ENCODE results near the gene CERS4.
"Not testable (repeated sequence)": the region's sequence is repeated elsewhere in the genome, so short reads cannot be mapped to it uniquely, and the experiment has no call there.

Gene CERS4, protein sequence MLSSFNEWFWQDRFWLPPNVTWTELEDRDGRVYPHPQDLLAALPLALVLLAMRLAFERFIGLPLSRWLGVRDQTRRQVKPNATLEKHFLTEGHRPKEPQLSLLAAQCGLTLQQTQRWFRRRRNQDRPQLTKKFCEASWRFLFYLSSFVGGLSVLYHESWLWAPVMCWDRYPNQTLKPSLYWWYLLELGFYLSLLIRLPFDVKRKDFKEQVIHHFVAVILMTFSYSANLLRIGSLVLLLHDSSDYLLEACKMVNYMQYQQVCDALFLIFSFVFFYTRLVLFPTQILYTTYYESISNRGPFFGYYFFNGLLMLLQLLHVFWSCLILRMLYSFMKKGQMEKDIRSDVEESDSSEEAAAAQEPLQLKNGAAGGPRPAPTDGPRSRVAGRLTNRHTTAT

DNA sequence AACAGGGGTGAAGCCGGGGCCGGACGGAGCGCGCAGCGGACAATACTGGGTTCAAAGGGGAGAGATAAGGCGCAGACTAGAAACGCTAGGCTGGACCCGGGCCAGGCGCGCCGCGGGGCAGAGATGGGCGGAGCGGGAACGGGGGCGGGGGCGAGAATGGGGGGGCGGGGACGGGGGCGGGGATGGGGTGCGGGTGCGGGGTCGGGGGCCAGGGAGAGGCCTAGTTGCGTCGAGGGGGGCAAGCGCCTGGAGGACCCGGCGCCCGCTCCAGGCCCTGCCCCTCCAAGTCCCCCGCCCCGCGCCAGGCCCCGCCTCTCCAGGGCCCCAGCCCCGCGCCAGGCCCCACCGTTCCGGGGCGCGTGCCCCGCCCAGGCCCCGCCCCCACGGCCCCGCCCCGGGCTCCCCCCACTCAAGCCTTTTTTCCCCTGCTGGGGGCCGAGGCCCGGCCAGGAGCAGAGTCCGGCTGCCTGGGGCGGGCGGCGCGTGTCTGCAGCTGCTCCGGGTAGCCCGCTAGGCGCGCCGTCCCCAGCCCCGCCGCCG lies at the start of gene CERS4:
CERS4 (plus strand) TSS at position 449 of the 540 bp plus-strand sequence. CDS start 41,707 bp downstream, outside the sequence.
- DNase-seq: peak; percentile 61

DNA sequence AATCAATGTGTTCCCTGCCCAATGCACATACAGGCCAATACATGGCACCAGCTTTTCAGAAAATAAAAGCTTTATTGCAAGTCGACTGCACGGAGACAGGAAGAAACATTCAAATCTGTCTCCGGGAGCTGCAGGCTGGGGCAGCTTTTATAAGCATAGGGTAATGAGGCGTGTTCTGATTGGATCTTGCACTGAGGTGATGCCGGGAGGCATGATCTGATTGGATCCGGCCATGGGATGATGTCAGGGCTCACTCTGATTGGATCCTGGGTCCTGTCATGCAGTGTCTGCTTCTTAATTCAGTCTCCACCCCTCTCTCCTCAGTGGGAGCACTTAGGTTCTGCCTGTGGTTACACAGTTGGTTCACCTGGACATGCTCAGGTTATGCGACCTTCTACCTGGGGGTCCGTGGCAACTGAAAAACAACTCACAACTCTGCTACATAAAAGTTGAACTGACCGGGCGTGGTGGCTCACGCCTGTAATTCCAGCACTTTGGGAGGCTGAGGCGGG lies 48.0 kb upstream of the CERS4 start:
- no peak for DNase-seq

DNA sequence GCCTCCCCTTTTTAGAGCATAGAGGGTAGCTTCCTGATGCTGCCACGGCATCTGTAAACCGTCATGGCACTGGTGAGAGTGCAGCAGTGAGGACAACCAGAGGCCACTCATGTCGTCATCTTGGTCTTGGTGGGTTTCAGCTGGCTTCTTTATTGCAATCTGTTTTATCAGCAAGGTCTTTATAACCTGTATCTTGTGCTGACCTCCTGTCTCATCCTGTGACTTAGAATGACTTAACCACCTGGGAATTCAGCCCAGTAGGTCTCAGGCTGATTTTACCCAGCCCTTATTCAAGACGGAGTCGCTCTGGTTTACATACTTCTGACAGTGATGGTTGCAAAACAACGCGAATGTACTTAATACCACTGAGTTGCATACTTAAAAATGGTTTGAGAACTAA lies 45.4 kb upstream of the CERS4 start:
- DNase-seq: no peak

DNA sequence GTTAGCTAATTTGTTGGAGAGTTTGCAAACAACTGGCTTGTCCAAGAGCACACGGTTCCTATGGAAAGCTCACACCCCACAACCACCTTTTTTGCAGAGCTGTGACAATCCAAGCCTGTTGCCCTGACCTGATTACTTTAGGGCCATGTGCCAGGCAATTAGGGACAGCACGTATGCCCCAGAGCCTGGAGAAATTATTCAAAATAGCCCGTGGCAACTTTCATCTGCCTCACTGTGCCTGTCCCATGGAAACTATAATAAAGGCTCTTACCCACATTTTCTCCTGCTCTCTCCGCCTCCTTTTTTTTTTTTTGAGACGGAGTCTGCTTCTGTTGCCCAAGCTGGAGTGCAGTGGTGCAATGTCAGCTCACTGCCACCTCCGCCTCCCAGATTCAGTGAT lies 41.2 kb upstream of the CERS4 start:
- no peak for DNase-seq

DNA sequence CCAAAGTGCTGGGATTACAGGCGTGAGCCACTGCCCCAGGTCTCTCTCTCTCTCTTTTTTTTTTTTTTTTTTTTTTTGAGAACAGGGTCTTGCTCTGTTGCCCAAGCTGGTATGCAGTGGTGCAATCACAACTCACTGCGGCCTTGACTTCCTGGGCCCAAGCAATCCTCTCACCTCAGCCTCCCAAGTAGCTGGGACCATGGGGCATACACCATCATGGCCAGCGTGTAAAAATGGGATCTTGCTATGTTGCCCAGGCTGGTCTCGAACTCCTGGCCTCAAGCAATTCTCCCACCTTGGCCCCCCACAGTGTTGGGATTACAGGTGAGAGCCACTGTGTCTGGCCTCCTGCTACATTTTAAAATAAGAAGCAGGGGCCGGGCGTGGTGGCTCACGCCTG lies 40.6 kb upstream of the CERS4 start:
- DNase-seq: no peak

DNA sequence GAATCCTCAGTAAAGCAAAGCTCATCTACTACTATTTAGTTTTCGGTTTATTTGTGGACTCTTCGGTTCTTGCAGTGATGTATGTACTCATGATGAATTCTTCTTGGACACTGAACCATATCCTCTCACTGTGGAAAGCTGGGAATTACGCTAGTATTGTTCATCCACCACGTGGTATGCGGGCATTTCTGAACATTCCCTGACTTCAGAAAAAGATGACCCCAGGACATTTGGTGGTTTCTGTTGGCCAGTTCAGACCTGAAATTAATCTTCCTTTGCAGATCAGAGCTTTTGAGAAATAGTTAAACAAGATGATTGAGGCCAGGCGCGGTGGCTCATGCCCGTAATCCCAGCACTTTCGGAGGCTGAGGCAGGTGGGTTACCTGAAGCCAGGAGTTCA lies 34.5 kb upstream of the CERS4 start:
- no peak for DNase-seq

DNA sequence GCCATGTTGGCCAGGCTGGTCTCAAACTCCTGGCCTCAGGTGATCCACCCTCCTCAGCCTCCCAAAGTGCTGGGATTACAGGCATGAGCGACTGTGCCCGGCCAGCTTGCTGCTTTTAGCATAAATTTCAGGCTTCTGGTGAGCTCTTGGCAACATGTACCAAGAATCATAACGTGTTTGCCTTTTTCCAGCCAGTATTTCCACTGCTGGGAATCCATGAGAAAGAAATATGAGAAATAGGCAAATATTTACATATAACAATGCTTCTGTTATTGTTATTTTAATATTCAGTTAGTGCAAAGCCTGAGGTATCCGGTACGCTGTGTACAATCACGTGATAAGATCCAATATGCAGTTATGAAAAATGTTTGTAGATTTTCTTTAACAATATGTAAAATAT lies 29.2 kb upstream of the CERS4 start:
- DNase-seq: no peak

DNA sequence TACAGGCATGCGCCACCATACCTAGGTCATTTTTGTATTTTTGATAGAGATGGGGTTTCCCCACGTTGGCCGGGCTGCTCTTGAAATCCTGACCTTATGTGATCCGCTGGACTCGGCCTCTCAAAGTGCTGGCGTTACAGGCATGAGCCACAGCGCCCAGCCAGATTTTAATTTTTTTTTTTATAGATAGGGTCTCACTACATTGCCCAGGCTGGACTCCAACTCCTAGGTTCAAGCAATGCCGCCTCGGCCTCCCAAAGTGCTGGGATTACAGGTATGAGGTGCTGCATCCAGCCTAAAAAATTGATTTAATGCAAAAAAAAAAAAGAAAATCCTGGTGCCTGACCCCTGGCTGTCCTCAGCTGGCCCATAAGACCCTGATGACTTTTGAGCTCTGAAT lies 24.9 kb upstream of the CERS4 start:
- no peak for DNase-seq

DNA sequence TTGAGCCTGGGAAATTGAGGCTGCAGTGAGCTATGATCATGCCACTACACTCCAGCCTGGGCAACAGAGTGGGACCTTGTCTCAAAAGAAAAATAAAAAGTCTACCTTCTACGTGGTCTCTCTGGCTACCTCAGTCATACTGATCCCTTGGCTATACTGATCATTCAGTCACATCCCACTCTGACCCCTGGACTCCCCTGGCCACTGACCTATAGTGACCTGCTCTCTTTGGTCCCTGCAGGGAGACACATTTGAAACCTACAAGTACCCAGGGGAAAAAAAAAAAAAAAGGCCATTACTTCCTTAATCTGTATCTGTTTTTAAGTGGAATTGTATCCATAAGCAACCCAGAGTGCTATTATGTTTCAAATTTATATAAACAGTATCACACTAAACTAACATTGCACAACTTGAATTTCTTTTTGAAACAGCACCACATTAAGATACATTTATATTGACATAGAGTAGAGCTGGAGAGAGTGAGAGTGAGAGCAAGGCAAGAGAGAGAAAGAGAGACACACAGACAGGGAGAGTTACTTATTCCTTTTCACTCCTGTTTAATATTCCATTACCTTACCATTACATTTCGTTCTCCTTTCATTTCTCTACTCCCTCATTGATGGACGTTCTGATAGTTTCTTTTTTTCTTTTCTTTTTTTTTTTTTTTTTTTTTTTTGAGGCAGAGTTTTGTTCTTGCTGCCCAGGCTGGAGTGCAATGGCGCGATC lies 23.7 kb upstream of the CERS4 start:
- DNase-seq: no peak

DNA sequence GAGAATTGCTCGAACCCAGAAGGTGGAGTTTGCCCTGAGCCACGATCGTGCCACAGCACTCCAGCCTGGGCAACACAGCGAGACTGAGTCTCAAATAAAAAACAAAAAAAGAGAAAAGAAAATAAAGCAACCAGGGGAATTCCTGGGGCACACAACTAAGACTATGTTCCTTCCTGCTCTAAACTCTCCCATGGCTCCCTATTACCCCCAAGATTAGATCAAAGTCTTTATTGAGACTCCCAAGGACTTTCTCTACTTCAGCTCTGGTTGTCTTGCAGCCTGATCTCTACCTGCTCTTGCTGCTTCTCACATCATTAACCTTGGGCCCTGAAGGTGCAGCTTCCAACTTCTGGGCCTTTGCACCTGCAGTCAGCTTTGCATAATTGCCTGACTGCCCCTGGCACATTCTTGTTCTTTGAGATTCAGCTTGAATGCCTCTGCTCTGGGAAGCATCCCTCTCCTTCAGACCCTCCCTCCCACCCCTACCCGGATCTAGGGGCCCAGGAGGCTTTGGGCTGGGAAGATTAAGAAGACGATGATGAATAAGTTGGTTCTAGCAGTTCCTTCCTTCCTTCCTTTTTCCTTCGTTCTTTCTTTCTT lies 16.8 kb upstream of the CERS4 start:
- no peak for DNase-seq

DNA sequence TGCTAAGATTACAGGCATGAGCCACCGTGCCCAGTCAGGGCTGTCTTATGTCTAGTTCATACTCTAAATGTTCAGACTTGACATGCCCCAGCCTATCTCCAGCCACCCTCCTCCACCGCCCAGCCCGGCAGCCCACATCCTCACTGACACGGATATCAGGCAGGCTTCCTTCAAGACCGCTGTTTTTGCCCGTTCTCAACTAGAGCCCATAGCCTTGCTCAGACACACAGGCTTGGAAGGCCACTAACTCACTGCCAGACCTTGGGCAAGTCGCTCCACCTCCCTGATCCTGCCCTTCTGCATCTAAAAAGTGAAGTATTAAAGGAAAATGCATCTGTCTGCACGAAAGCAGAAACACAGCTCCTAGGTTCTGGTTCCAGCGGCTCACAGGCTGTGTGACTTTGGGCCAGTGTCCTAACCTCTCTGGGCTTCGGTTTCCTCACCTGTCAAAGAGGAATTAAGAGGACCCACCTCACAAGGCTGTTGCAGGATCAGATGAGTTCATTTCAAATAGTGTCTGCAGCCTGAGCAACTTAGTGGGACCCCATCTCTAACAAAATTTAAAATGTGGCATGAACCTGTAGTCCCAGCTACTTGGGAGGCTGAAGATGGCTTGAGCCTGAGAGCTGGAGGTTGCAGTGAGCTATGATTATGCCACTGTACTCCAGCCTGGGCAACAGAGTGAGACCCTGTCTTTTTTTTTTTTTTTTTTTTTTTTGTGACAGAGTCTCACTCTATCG lies 14.5 kb upstream of the CERS4 start:
- no peak for DNase-seq

DNA sequence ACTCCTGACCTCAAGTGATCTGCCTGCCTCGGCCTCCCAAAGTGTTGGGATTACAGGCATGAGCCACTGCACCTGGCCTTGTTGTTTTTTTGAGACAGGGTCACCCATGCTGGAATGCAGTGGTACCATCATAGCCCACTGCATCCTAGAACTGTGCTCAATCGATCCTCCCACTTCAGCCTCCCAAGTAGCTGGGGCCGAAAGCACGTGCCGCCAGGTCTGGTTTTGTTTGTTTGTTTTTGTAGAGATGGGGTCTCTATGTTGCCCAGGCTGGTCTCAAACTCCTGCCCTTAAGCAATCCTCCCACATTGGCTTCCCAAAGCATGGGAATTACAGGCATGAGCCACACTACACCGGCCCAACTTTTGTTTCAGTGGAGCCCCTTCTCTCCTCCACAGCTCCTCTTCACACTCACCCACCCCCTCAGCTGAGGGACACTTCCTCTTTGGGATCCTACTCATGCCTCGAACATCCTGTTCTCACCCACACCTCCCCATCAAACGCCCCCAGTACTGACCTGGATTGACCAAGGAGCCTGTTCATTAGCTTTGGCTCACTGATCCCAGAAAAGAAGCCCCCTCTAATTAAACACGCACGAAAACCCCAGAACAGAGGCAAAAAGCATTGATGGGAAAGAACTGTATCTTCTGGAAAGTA lies 12.8 kb upstream of the CERS4 start:
- no peak for DNase-seq

DNA sequence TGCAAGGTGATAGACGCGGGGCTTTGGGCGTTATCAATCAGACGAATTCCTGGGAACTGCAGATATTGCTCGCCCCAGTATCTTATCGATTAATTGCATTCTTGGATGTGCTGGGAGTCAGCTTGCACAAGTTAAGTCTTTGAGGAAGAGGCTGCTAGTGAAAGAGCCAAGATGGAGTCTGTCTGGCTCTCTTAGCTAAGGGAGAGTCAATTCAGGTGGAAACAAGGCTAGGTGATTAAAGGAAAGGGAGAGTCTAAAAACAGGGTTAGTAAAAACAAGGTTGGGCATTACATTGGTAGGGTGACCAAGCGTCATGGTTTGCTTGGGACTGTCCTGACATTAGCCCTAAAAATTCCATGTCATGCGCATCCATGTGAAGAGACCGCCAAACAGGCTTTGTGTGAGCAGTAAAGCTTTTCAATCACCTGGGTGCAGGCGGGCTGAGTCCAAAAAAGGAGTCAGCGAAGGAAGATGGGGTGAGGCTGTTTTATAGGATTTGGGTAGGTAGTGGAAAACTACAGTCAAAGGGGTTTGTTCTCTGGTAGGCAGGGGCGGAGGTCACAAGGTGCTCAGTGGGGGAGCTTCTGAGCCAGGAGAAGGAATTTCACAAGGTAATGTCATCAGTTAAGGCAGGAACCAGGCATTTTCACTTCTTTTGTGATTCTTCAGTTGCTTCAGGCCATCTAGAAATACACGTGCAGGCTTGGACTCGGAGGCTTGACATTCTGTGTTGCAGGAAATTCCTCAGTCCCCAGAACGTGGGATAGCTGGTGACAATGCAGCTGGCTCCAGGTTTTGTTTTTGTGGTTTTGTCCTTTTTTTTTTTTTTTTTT lies 5.7 kb upstream of the CERS4 start:
- not testable (repeated sequence) for DNase-seq

DNA sequence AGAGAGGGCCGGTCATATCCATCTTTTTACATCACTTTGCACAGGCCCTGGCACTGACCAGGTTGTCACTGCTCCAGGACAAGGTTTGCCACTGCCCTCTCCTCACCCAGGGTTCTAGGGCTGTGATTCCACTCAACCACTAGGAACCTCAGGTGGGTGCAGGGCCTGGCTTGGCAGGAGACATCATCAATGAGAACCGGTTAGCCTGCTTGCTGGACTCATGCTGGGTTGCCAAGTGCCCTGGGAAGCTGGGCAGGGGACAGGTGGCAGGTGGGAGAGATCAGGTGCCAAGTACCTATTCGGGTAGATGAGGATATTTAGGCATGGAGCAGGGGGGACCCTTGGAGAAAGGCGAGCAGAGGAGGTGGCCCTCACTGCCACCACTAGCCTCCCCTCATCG lies 4.2 kb upstream of the CERS4 start:
- no peak for DNase-seq

DNA sequence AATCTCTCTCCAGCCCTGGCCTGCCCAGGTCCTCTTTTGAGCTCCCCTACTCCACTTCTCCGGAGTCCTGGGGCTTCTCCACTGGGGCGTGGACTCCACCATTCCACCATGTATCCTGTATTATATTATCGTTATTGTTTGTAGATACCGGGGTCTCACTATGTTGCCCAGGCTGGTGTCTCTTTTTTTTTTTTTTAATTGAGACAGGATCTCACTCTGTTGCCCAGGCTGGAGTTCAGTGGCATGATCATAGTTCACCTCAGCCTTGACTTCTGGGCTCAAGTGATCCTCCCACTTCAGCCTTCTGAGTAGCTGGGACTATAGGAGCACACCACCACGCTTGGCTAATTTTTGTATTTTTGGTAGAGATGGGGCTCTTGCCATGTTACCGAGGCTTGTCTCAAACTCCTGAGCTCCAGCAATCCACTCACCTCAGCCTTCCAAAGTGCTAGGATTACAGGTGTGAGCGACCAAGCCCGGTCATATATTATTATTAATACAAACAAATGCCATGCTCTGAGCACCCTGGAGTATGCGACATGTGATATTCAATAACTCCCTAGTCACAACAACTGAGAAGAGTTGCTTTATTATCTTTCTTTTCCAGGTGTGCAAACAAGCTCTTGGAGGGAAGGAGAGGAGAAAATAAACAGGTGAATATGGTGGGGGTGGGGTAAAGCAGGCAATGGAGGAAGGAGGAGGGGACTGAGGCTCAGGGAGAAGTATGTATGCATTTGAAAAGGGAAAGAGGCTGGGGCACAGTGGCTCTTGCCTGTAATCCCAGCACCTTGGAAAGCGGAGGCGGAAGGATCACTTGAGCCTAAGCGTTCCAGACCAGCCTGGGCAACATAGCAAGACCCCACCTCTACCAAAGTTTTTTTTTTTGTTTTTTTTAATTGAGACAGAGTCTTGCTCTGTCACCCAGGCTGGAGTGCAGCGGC lies 2.8 kb upstream of the CERS4 start:
- no peak for DNase-seq

DNA sequence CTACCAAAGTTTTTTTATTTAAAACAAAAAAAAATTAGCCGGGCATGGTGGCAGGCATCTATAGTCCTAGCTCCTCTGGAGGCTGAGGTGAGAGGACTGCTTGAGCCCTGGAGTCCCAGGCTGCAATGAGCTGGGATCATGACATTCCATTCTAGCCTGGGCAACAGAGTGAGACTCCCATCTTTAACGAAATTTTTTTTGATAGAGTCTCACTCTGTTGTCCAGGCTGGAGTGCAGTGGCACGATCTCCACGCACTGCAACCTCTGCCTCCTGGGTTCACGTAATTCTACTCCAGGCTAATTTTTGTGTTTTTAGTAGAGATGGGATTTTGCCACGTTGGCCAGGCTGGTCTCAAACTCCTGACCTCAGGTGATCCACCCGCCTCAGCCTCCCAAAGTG lies 1.8 kb upstream of the CERS4 start:
- DNase-seq: not testable (repeated sequence)

DNA sequence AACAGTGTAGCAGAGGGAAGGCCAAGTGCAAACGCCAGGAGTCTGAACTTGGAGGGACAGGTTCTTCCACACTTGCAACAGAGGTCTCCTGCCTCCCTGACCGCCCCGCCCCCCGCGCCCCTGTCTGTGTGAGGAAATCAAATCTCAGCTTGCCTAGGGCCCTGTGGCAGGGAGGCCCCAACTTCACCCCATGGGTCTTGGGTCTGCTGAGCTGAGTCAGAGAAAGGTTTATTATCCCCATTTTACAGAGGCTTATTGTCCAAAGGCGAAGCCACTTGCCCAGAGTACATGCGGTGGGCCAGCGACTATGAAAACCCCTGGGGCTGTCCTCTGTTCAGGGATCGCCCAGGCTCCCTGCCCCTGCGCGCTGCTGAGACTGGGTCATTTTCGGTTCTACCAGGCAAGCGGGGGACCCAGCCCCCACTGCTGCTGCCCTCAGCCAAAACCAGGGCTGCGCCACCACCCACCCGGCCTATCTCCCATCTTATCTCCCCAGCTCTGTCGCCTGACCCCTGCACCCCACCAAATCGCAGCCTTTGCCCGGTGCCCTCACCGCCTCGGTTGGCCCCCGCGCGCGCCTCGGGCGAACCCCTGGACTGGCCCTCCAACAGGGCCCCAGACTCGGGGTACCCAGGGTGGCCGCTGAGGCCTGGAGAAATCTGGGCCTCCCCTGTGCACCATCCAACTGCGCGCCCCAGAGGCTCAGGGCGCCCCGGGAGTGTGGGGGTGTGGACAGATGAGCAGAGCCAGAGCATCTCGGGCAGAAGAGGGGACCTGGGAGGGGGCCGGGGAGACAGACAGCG lies 850 bp upstream of the CERS4 start:
- DNase-seq: no peak

DNA sequence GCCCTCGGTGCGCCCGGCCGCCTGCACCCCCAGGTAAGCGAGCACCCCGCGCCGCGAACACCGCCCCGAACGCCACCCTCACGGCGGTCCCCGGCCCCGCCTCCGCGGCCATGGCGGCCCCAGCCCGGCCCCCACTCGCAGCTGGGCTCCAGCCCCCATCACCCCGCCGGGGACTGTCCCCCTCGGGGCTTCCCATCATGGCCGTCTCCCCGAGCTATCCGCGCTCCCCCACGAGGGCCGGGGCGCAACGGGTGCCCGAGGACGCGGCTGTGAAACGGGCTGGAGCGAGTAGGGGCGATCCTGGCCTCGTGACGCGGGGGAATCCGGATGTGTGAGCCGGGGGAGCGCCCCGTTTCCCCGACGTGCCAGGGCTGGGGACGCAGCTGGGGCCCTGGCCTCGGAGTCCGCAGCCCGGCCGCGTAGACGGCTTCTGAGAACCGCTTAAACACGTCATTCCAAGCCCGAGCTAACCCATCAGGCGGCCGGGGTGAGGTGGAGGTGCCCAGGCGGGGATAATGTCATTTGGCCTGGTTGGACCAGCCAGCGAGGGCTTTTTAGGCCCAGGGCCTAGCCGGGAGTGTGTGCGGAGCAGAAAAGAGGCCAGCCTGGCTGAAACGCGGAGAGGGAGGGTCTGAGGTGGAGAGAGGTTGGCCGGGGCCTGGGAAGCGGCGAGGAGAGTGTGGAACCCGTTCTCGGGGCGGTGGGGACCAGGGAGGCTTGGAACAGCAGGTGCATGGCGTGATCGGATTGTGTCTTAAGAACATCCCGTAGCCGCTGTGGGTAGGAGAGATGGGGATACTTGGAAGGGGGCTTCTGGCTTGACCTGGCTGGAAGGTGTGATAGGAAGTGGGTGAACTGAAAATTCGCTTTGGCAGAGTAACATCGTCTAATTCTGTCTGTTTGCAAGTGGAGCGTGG lies 550 bp downstream of the CERS4 start:
- peak; percentile 61 for DNase-seq

Measured in T1000 (cell line).